ENCODE results near the gene ODC1. TPM values are rescaled to one million over a fixed set of nuclear protein-coding genes. Genes with fewer than 3 reads are reported as not detected.
A peak's percentile ranks its signal among the peaks of the same experiment; 100 is the strongest.

Gene ODC1
- polyA plus RNA-seq, 3 donors = 390 to 407 (median 397) TPM

DNA sequence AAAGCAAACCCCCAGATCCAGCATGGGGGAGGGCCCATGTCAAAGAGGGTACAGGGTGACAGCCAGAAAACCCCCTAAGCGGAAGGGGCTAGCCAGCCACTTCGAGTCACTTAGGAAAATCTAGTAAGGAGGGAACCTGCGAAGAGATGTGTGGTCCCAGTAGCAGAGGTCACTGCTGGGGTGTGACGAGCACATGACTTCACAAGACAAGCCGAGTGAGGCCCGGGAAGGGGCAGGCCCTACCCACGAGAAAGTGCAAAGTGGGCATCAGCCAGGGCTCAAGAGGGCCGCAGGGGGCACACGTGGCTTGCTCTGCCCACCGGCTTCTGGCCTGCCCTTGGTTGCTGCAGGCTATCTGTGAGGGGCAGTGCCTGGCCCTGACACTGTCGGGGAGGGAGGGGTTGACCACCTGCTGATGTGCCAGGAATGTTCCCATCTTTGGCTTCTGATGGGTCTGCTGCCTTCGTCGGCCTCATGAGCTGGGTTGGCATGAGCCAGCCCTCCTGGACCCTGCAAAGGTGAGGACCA is 11.5 kb downstream of the ODC1 start:
- DNase-seq = no peak

DNA sequence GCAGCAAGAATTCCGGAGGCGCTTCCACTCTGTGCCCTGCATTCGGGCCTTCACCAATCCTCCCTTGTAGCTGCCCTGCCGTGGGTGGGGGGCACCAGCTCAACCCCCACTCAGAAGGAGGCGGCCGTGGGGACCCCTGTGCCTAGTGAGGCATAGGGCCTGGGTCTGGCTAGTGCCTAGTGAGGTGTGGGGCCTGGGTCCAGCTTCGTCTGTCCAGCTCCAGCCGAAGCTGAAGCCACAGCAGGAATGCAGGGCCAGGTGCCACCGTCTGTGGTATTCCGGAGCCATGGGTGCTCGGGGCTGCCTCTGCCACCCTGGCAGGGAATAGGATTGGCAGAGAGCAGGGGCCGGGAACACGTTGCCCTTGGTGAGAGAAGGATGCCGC is 12.3 kb downstream of the ODC1 start:
- no peak for DNase-seq

DNA sequence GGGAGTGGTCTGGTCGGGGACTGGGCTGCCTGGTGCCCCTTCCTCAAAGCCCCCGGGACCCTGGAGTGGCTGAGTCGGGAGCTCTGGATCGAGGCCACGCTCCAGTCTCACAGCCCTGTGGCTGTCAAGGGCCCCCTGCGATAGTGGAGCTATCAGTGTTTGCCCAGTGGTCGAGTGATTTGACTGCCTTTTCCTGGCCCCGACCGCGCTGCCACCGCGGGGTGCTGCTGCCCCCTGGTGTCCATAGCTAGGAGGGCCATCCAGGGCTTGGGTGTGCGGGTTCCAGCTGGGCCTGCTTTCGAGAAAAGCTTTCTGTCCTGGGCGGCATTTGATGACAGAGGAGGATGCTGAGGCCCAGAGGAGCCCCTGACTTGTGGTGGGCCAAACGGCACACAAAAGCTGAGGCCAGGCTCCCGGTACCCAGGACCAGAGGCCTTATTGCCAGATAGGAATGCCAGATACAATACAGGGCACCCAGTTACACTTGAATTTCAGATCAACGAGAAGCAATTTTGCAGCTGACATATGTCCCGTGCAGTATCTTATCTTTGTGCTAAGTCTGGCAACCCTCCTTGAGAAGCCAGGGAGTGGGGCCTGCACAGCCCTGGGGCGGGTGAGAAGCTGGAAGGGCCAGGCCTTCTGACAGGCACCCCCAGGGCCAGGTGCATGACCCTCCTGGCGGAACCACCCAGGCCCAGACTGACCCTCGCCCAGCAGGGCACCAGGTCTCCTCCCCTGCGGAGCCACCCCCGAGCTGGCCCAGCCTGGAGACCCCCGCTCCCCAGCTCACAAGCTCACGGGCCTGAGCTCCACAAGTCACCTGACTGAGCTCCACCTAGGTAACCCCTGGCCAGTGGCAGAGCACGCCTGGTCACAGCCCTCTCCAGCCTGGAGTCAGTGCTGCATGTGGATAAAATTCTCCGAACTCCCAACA is 13.0 kb downstream of the ODC1 start:
- no peak for DNase-seq

DNA sequence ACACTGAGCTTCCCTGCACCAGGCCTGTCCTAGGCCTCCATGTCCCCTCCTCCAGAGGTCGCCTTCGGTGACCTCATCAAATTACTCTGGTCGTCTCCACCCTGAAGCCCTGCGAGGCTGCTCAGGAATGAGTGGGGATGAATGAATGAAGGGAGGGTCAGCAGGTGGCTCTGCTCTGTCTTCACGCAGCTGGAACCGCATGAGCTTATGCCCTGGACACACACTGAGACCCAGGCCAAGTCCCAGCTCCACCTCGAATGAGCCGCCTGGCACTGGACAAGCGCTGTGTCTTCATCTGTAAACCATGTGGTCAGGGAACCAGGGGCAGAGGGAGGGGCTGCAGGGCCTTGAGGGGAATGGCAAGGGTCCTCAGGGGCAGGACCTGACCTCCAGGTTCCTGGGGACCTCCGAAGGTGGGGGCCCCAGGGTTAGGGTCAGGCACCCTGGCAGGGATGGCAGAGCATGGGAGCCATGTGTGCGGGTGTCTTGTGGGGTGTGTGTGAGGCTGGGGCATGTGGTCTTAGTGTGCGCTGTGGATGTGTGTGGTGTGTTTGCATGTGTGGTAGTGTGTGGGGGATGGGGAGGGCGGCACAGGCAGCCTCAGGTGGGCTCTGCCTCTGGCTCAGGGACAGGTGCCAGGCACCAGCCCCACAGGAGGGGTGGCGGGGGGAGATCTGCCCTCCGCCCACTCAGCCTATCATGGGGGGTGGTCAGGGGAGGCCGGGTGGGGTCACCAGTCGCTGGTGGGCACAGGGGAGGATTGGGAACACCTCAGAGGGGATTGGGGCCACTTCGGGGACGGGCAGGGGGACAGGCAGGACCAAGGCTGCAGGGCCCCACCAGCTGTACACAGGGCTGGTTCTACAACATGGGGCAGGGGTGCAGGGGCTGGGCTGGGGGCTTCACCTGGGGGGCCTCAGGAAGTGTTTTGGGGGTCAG is 13.9 kb downstream of the ODC1 start:
- no peak for DNase-seq

DNA sequence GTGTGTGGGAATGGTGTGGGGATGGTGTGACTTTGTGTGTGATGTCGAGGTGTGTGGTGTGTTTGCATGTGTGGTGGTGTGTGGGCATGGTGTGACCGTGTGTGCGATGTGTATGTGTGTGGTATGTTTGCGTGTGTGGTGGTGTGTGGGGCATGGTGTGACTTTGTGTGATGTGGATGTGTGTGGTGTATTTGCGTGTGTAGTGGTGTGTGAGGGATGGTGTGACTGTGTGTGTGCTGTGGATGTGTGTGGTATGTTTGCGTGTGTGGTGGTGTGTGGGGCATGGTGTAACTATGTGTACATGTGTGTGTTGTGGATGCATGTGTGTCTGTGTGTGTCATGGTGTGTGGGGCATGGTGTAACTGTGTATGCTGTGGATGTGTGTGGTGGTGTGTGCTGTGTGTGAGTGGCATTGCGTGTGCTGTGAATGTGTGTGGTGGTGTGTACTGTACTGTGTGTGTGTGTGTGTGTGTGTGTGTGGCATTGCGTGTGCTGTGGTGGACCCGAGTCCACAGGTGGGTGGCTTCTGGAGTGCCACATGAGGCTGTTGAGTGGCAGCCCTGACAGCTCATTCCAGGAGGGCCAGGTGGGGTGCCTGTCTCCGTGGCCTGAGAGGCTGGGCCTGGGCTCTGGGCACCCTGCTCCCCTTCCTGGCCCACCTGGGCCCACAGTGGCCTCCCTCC is 14.7 kb downstream of the ODC1 start:
- DNase-seq = no peak

DNA sequence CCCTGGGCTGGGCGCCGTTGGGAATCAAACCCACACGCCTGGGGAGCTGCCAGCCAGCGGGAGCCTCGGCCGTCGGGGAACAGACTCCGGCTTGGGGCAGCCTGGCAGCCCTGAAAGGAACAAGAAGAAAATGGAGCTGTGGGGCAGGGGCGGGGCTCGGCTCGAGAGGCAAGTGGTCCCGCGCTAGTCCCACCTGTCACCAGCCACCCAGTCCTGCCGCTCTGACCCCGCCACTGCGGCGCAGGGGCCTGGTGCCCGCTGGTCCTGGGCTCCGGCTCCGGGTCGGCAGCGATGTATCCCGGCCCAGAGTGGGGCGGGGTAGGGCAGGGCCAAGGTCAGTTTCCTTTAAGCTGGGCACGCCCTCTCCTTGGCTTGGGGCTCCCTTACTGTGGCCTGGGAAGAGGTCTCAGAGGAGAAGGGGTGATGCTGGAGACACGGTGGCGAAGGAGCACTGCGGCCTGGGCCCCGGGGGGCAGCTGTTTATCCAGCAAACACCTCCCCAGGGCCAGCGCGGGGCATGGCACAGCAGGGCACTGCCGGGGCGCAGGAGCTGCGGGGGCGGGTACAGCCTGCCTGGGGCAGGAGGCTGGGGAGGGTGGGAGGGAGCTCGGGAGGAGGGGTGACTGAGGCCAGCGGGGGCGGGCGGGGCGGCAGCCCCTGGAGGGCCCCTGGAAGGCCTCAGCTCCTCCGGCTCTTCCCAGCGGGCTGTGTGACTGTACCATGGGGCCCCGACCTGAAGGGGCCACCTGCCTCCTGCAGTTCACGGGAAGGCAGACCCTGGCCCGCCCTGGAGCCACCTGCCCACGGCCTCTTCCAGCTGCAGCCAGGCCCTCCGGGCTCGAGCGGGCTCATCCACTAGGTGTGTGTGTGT is 15.6 kb downstream of the ODC1 start:
- no peak for DNase-seq

DNA sequence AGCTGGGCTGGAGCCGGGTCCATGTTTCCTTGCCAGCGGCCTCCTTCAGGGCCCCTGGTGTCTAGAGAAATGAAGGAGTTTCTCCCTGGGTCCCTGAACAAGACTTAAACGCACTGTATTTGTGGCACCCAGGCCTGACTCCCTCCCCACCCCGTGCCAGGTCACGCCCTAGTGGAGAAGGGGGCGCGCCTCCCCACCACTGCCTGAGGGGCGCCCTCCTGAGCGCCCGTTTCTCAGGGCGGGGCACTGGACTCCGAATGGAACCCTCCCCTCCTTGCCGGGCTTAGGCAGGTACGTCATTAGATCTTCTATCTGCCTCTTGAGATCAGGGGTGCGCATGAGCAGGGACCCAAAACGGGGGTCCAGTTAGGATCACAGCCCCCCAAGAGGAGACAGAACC is 16.3 kb downstream of the ODC1 start:
- no peak for DNase-seq

DNA sequence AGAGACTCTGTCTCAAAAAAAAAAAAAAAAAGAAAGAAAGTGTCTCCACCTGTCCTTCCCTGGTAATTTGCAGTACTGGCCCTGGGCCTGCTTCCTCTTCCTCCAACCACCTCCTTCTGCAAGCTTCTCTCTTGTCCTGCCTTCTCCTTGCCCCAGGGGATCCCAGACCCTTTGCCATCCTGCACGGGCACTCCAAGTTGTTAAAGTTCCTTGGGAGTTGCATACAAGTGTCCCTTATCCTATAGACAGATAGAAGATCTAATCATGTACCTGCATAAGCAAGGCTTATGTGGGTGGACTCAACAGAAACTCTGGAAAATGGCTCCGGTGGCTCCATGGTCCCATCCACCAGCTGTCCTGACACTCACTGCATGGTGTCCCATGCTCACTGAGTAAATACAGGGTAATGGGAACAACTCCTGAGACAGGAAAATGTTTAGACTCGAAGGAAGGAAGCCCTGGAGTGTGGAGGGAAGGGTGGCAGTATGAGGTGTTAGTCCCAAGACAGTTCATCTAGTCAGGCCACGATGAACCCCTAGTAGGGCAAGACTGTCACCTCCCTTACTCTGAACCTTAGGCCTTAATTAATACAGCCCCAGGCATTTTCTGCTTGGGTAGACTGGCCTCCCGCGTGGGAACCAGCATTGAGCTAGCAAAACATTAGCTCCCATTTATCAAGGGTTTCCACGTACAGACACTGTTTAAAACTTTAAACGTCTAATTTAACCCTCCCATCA is 17.1 kb downstream of the ODC1 start:
- DNase-seq = no peak

DNA sequence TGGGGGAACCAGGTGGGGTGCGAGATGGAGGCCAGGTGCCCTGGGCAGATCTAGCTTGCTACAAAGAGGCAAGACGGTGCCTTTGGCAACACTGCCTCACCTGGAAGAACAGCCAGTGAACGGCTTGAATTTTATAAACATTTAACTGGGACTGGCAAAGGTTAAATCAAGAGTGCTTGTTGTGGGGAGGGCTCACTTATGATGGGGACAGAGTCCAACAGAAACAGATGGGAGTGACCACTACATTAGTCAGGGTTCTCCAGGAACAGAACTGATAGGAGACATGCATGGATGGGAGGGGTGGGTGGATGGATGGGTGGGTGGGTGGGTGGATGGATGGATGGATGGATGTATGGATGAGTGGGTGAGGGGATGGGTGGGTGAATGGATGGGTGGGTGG is 19.2 kb downstream of the ODC1 start:
- no peak for DNase-seq

DNA sequence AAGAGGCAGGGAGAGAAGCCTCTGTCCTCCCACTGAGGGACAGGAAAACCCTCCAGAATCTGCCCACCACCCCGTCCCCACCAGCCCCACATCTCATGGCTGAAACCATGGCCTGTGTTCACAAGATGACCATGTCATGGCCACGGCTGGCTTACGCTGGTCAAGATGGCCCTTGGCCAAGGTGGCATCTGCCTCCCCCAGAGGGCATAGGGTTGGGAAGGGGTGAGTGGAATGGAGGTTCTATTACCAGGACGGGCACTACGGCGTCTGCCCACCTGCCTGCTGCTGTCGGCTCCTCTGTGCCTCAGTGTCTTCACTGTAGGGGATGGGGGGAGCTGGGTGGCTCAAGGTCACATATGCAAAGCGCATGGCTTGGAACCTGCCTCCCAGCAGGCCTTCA is 19.8 kb downstream of the ODC1 start:
- DNase-seq = no peak

DNA sequence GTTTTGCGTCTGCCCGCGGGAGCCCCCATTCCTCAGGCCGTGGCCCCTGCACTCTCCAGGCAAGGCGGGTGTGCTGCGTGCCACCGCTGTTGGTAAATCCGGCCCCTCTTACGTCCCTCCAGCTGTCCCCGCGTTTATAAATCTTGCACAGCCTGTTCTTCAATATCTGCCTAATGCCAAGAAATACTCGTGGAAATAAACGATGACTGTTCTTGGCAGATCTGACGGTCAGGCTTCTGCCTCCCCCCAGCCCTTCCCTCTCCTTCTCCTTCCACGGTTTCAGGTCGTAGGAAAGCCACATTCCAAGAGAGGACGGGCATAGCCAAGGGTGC is 20.5 kb downstream of the ODC1 start:
- no peak for DNase-seq

DNA sequence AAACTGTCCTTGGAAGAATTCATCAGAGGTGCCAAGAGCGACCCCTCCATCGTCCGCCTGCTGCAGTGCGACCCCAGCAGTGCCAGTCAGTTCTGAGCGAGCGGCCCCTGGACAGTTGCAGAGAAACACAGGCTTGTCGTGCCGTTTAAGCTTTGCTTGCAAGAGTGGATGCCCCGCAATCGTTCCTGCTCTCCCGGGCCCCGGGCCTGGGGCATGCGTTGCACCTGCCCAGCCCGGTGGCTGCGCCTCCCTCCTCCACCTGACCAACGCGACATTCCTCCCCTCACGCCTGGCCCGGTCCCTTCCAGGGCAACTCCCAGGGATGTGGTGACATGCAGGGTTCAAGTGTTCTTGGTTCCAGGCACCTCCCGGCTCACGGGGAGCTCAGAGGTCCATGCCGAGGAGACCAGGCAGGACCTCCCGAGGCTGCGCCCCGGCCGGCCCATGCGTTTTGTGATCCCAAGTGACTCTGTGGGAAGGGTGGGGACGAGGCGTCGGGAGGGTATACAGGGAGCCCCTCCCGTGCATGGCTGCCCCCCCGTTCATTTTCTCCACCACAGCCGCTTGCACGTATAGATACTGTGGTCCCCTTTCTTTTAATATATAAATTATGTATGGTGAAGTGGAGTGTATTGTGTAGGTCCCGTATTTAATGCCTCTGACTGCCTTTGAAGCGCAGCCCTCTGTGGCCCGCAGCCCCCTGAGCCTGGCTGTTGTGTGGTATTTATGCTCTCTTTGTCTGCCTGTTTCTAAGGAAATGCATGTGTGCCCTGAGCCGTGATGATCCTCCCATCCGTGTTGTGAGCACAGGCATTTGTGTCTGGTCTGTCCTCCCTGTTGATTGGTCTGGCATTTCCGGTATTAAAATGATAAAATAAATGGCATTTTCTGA is 21.2 kb downstream of the ODC1 start:
- DNase-seq = peak; percentile 80

DNA sequence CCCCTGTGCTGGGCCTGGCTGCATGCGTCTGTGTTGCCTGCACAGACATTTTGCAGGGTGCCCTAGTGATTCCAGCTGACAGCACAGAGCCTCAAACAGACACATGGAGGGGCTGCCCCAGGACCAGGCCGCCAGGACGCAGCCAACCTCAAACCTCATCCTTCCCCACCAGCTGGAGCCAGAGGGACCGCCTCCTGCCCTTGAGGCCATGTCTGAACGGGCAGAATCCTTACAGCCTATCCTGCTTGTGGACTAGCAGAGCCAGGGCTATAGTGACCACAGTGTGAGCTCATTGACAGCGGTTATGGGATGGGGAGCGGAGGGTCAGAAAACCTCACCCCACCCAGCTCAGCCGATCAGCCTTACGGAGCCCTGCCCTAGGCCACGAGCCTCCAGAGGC is 22.4 kb downstream of the ODC1 start:
- DNase-seq = no peak

DNA sequence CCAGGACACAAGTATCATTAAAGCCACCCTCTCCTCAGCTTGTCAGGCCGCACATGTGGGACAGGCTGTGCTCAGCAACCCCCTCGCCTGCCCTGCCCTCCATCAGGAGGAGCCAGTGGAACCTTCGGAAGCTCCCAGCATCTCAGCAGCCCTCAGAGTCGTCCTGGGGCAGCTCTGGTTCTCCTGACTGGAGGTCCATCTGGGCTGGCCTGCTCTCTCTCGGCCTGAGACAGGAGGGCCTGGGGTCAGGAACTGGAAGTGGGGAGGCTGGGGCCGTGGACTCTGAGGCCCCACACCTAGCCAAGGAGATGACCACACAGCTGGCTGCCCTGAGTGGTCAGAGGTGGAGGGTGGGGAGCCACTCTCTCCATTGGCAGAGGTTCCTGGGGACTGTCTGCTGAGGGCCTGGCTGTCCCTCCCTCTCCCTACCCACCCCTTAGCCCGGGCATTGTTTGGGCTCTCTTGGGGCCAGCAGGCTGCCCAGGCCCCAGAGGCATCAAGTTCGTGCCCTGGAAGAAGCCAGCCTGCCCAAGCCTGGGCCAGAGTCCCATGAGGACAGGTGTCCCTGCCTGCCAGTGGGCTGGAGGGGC is 23.1 kb downstream of the ODC1 start:
- DNase-seq = no peak

DNA sequence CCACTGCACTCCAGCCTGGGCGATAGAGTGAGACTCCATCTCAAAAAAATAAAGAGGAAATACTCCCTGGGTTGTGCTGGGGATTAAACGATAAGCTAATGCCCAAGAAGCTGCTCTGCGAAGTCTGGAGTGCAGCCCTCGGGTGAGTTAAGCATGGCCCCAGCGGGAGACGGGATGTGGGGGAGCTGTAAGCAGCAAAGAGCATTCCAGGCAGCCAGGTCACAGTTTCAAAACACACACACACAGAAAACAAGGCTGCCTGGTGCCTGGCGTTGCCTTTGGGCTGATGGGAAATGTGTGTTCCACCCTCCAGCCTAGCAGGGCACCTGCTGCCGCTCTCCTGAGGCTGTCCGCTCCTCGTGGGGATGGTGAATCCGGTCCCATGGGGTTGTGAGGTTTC is 24.1 kb downstream of the ODC1 start:
- DNase-seq = no peak

DNA sequence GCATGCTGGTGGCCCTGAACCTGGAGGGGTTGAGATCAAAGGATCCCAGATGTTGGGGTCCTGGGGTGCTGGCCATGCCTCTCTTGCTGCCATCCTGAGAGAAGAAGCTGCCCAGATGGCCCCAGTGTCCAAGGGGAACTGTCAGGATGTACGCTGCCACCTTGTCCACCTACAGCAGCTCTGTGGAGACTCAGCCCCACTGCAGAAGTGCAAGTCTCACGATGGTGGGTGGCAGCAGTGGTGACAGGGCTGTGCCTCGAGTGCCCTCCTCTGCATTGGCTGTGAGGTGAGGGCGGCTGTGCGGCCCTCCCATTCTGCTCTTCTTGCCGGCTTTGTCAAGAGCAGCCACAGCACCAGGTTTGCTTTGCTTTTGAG is 24.7 kb downstream of the ODC1 start:
- no peak for DNase-seq

DNA sequence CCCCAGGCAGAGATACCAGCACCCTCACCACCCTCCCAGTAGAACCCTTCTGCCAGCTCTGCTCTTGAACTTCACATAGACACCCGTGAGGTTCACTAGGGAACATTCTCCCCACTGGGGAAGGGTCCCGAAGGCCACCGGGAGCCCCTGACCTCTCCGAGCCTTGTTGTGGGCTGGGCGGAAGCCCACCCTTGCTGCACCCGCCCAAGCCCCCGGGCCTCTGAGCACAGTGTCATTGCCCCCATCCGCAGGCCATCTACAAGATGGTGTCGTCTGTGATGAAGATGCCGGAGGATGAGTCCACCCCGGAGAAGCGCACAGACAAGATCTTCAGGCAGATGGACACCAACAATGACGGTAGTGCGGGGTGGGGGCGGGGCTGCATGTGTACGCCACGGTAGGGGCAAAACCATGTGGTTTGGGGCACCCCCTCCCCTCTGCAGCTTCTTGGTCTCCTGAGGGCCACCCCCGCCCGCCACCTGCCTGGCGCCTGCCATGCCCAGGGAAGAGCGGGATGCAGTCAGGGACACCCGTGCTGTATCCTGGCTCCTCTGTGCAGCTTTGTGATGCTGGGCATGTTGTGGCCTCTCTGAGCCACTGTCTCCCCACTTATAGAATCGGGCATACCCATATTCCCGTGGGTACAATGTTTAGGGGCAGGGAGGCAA is 25.3 kb downstream of the ODC1 start:
- no peak for DNase-seq

DNA sequence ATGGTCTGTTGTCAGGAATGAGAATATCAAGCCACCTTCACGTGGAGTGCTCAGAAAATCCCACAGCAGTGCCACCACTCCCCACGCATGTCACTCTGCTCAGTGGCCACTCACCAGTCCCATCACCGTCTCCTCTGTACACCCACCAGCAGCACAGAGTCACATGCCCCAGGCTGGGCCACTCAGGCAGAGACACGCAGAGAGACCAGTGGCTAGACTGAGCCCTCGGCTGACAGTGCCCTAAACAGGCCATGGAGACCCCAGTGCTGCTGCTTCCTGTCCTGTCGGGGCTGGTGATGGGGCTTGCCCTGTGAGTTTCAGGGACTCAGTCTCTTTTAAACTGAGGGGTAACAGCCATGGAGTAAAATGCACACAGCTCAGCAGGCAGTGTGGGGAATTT is 25.9 kb downstream of the ODC1 start:
- no peak for DNase-seq
